Measurements from ENCODE around the gene IQGAP3. TPM values are rescaled to one million over a fixed set of nuclear protein-coding genes. Genes with fewer than 3 reads are reported as not detected.

Gene IQGAP3
- total RNA-seq, 4 donors from 2014 or later, result 0.06 to 1.1 (median 0.50) TPM; not detected in 1

GRCh38 chr1:156480016-156480370, 92.4 kb downstream of the IQGAP3 start:
- H3K4me3 ChIP-seq, result no peak overlapping the region
- DNase-seq (ENCODE audit: extremely low spot score), result no peak
- peaks cover 94 to 100% (median 100%) of the 10 kb centered on the region in 4 donors for H3K4me1 ChIP-seq
- 70% methylated on average over 1 of the region's 4 CpGs for WGBS
- H3K27me3 ChIP-seq, result no peaks in the 10 kb centered on the region
- H3K36me3 ChIP-seq, result peaks cover 49 to 89% (median 84%) of the 10 kb centered on the region in 4 donors
- no peak for TF ChIP-seq CTCF (IDR thresholded peaks at IDR 0.05)
- no peak for TF ChIP-seq EP300 (IDR thresholded peaks at IDR 0.05)
- no peak for TF ChIP-seq POLR2AphosphoS5 (IDR thresholded peaks at IDR 0.05)
- TF ChIP-seq POLR2A (IDR thresholded peaks at IDR 0.05; ENCODE audit: low read depth), result no peak
- H3K27ac ChIP-seq (replicated peaks in 1 of 4), result peak overlapping the region; percentile 87 to 100 (median 91)
- intact Hi-C loops (cut with DNase I), result loop anchor here (10.0 kb wide), 1 partner anchor 115 kb away; the partner anchor contains the start of gene NAXE
- H3K9me3 ChIP-seq, result no peaks in the 10 kb centered on the region

GRCh38 chr1:156479093-156480015, 93.0 kb downstream of the IQGAP3 start:
- Histone ChIP-seq H3K27me3 (no peaks in the 10 kb centered on the region), H3K36me3 (peaks cover 56 to 95% (median 90%) of the 10 kb centered on the region in 4 donors), H3K9me3 (no peaks in the 10 kb centered on the region), H3K4me3 (no peak overlapping the region), H3K4me1 (peaks cover 94 to 100% (median 100%) of the 10 kb centered on the region in 4 donors), H3K27ac (replicated peaks in 1 of 4) (peak overlapping the region; percentile 87 to 100 (median 91))
- TF ChIP-seq CTCF (IDR thresholded peaks at IDR 0.05), result no peak
- TF ChIP-seq POLR2AphosphoS5 (IDR thresholded peaks at IDR 0.05), result no peak
- no peak for TF ChIP-seq POLR2A (IDR thresholded peaks at IDR 0.05; ENCODE audit: low read depth)
- TF ChIP-seq EP300 (IDR thresholded peaks at IDR 0.05), result no peak
- no peak for DNase-seq (ENCODE audit: extremely low spot score)
- WGBS, result 82% methylated on average over 10 of the region's 15 CpGs
- intact Hi-C loops (cut with DNase I), result loop anchor here (10.0 kb wide), 1 partner anchor 115 kb away; the partner anchor contains the start of gene NAXE

GRCh38 chr1:156478250-156478627, 94.1 kb downstream of the IQGAP3 start:
- H3K4me1 ChIP-seq, result peaks cover 87 to 94% (median 92%) of the 10 kb centered on the region in 4 donors
- H3K9me3 ChIP-seq, result no peaks in the 10 kb centered on the region
- TF ChIP-seq EP300 (IDR thresholded peaks at IDR 0.05) (no peak), POLR2A (IDR thresholded peaks at IDR 0.05; ENCODE audit: low read depth) (no peak), POLR2AphosphoS5 (IDR thresholded peaks at IDR 0.05) (peak in 1 of 2 donors; percentile 37), CTCF (IDR thresholded peaks at IDR 0.05) (no peak)
- intact Hi-C loops (cut with DNase I), result no loop called here
- H3K27me3 ChIP-seq, result no peaks in the 10 kb centered on the region
- no peak for DNase-seq (ENCODE audit: extremely low spot score)
- H3K27ac ChIP-seq (replicated peaks in 1 of 4), result peak overlapping the region; percentile 87 to 100 (median 91)
- 88% methylated on average over 8 of the region's 8 CpGs for WGBS
- H3K36me3 ChIP-seq, result peaks cover 66 to 100% (median 99%) of the 10 kb centered on the region in 4 donors
- H3K4me3 ChIP-seq, result no peak overlapping the region

- H3K27ac ChIP-seq (replicated peaks in 1 of 4), result peak overlapping the region; percentile 87 to 100 (median 91)
- H3K4me1 ChIP-seq, result peaks cover 87 to 91% (median 90%) of the 10 kb centered on the region in 4 donors
- no peak for DNase-seq (ENCODE audit: extremely low spot score)
- no peak for TF ChIP-seq POLR2A (IDR thresholded peaks at IDR 0.05; ENCODE audit: low read depth)
- no peak for TF ChIP-seq POLR2AphosphoS5 (IDR thresholded peaks at IDR 0.05)
- TF ChIP-seq EP300 (IDR thresholded peaks at IDR 0.05), result no peak
- no peak for TF ChIP-seq CTCF (IDR thresholded peaks at IDR 0.05)
- H3K27me3 ChIP-seq, result no peaks in the 10 kb centered on the region
- peaks cover 67 to 100% (median 99%) of the 10 kb centered on the region in 4 donors for H3K36me3 ChIP-seq
- H3K4me3 ChIP-seq, result no peak overlapping the region
- H3K9me3 ChIP-seq, result no peaks in the 10 kb centered on the region
- 61% methylated on average over 2 of the region's 3 CpGs for WGBS
- intact Hi-C loops (cut with DNase I), result no loop called here
Observed at GRCh38 chr1:156477526-156478249, 94.7 kb downstream of the IQGAP3 start.

Data from esophagus muscularis mucosa (tissue), 4 donors.